Ovary (tissue), 3 donors: Measurements from ENCODE around the gene FOXL3.

Experiments
- CTCF ChIP-seq, 3 donors: fragments of 450-650 bp in 2 of 3; fragments of 200-600 bp in 1 of 3; IDR thresholded peaks; one replicate each; pipeline versions ENCODE4 v1.5.1 to v1.8.0; 2016 to 2022; ENCODE audit warnings: antibody characterized with exemption in 3 of 3, mild to moderate bottlenecking in 1 of 3
- EP300 ChIP-seq: sonication (generic); formaldehyde crosslinking; IDR thresholded peaks from one replicate; pipeline ENCODE4 v1.6.1; 2017; ENCODE audit warnings: antibody characterized with exemption
- donor health status: DM: no; HTN: no; CAD: no.

DNA sequence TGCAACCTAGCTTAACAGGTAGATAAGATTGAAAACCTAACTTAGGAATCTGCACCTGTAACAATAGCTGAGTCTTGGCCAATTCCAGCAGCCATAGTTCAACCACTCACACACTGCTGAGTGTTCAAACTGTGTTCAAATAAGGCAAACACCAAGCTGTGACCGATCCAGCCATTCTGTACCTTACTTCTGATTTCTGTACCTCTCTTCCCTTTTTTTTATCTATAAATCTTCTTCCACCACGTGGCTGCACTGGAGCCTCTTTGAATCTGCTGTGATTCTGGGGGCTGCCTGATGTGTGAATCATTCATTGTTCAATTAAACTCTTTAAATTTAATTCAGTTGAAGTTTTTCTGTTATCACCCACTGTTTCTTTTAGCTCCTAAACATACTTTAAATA, 15.7 kb upstream of the FOXL3 start:
- TF ChIP-seq CTCF (IDR thresholded peaks at IDR 0.05) (no peak), EP300 (no peak)
